A549 (cell line): ENCODE measurements around the gene ZNF521. TPM values are rescaled to one million over a fixed set of nuclear protein-coding genes. Genes with fewer than 3 reads are reported as not detected.

ENCODE experiments used
- ATAC-seq, 2 experiments: fragments of 200-7000 bp in 1 of 2; fragments of >200 bp in 1 of 2; cut with Nextera tagmentation in 1 of 2; cut with Tn5 transposase in 1 of 2; 3 replicates each; pipeline versions ENCODE4 v1.8.0 to v1.9.1; 2018 to 2020; ENCODE audit warnings: mild to moderate bottlenecking in 1 of 2, moderate library complexity in 1 of 2
- CTCF ChIA-PET: fragments of 300-600 bp; sonication (Branson Sonifier 250); formaldehyde crosslinking; extraction: SDS; loops from one replicate; lab custom pipeline; 2021; ENCODE audit warnings: antibody characterized with exemption, inconsistent platforms; lab: Yijun Ruan, JAX
- POLR2A ChIA-PET: fragments of 350-600 bp; formaldehyde crosslinking; extraction: SDS; loops from one replicate; lab custom pipeline; 2021; ENCODE audit warnings: antibody characterized with exemption, inconsistent platforms; lab: Yijun Ruan, JAX
- DNase-seq, 2 experiments: peaks; one replicate each; pipeline versions ENCODE4 v3.0.0 to v3.0.0-alpha.2; 2011 to 2016; ENCODE audit warnings: low read depth in 1 of 2, low spot score in 1 of 2
- FAIRE-seq: peaks from 2 replicates; lab custom pipeline; 2011; peaks lifted over from hg19 to GRCh38; lab: Jason Lieb, UNC
- H3K27ac ChIP-seq, 2 experiments: fragments of >200 bp; sonication (Bioruptor Twin); formaldehyde crosslinking; 3 replicates each; pipeline ENCODE4 v1.5.1; 2016 to 2017
- H3K4me1 ChIP-seq: fragments of >200 bp; sonication (Bioruptor Twin); formaldehyde crosslinking; 3 replicates; pipeline ENCODE4 v1.6.1; 2016
- H3K4me2 ChIP-seq: fragments of >200 bp; sonication (Bioruptor Twin); formaldehyde crosslinking; 3 replicates; pipeline ENCODE4 v1.6.1; 2016
- H3K4me3 ChIP-seq: fragments of >200 bp; sonication (Bioruptor Twin); formaldehyde crosslinking; 3 replicates; pipeline ENCODE4 v1.5.1; 2016
- H3K9me3 ChIP-seq: fragments of >200 bp; sonication (Bioruptor Twin); formaldehyde crosslinking; 3 replicates; pipeline ENCODE4 v1.6.1; 2016
- BHLHE40 ChIP-seq: IDR thresholded peaks from 2 replicates; pipeline ENCODE4 v1.6.1; 2012; ENCODE audit warnings: low read depth, low read length, inconsistent platforms
- E2F6 ChIP-seq: IDR thresholded peaks from 2 replicates; pipeline ENCODE4 v1.6.1; 2012; ENCODE audit warnings: low read depth, borderline replicate concordance
- EHMT2 ChIP-seq: fragments of 200-600 bp; sonication (generic); IDR thresholded peaks from 2 replicates; pipeline ENCODE4 v1.6.1; 2016; ENCODE audit warnings: antibody characterized with exemption, low read depth, mild to moderate bottlenecking, moderate library complexity
- HMGXB4 ChIP-seq: fragments of 250-450 bp; sonication (Bioruptor Pico); IDR thresholded peaks from 2 replicates; pipeline ENCODE4 v1.5.0; 2021; ENCODE audit warnings: mild to moderate bottlenecking, moderate library complexity, borderline replicate concordance
- HOXB5 ChIP-seq: fragments of 250-450 bp; sonication (Bioruptor Pico); IDR thresholded peaks from 2 replicates; pipeline ENCODE4 v1.5.0; 2020; ENCODE audit warnings: mild to moderate bottlenecking, moderate library complexity
- KDM1A ChIP-seq: fragments of 200-600 bp; sonication (generic); IDR thresholded peaks from 2 replicates; pipeline ENCODE4 v1.6.1; 2016; ENCODE audit warnings: low read depth, mild to moderate bottlenecking
- MAFK ChIP-seq: fragments of 450-650 bp; IDR thresholded peaks from 2 replicates; pipeline ENCODE4 v1.6.1; 2014; ENCODE audit not compliant: partially characterized antibody
- MYC ChIP-seq: IDR thresholded peaks from 2 replicates; pipeline ENCODE4 v1.6.1; 2012; ENCODE audit warnings: mild to moderate bottlenecking, inconsistent platforms, low read length, improper control_type of control experiment, borderline replicate concordance
- NFE2L2 ChIP-seq: fragments of 150-350 bp; conservative IDR thresholded peaks from 2 replicates; pipeline ENCODE4 v1.6.1; 2014; ENCODE audit warnings: low read length
- POLR2AphosphoS2 ChIP-seq: conservative IDR thresholded peaks from 2 replicates; pipeline ENCODE4 v1.6.1; 2012; ENCODE audit warnings: low read length, improper control_type of control experiment, inconsistent platforms
- RARB ChIP-seq: fragments of 250-450 bp; sonication (Bioruptor Pico); IDR thresholded peaks from 2 replicates; pipeline ENCODE4 v1.8.0; 2021; ENCODE audit warnings: mild to moderate bottlenecking, moderate library complexity
- RCOR1 ChIP-seq: fragments of 150-350 bp; IDR thresholded peaks from 2 replicates; pipeline ENCODE4 v1.6.1; 2014; ENCODE audit warnings: antibody characterized with exemption, low read length, low read depth
- REST ChIP-seq: fragments of 200-600 bp; sonication (generic); IDR thresholded peaks from 2 replicates; pipeline ENCODE4 v1.6.1; 2016; ENCODE audit warnings: antibody characterized with exemption, mild to moderate bottlenecking, moderate library complexity
- TP53 ChIP-seq: fragments of 250-450 bp; sonication (Bioruptor Pico); IDR thresholded peaks from 2 replicates; pipeline ENCODE4 v1.5.0; 2021; ENCODE audit warnings: mild to moderate bottlenecking, moderate library complexity
- WGBS: methylation state at CpG from one replicate; pipeline ENCODE4 v1.1.6; 2017; ENCODE audit errors: missing lambda C conversion rate; 5-methylcytosine and 5-hydroxymethylcytosine counted together
- polyA plus RNA-seq, 4 experiments: library from polyadenylated mRNA; depleted of rRNA in 3 of 4; stranded (reverse); fragments of >200 nt; fragmentation: RNase III in 1 of 4; extraction: RNeasy Plus Mini Kit Qiagen cat#74134 plus additional on column Dnase treatment in 1 of 4; gene quantifications; 2 replicates in 3 of 4; 3 replicates in 1 of 4; pipeline ENCODE4 v1.2.3, GENCODE V29; 2011 to 2017

Gene ZNF521
- polyA plus RNA-seq, 2 of the 4 experiments (the other 2 are of a cell fraction) = not detected

GRCh38 chr18:25072205-25072604 is 279.8 kb downstream of the ZNF521 start:
- Histone ChIP-seq H3K4me1 (no peaks in the 10 kb centered on the region), H3K27ac (no peak overlapping the region), H3K9me3 (no peaks in the 10 kb centered on the region), H3K4me3 (no peak overlapping the region), H3K4me2 (no peak overlapping the region)
- WGBS = 72% methylated on average over 6 of the region's 6 CpGs
- ChIA-PET CTCF (interaction anchor here (1.2 kb wide), 1 partner anchor 32 kb away, joined by 4 read pairs; no protein-coding TSS in a partner anchor), POLR2A (no interaction called here)
- FAIRE-seq (no peak), DNase-seq (no peak), ATAC-seq (no peak)
- no peak for TF ChIP-seq HOXB5 (CRISPR knock-in tag)

GRCh38 chr18:25067275-25068025 is 284.5 kb downstream of the ZNF521 start:
- no peak overlapping the region for H3K4me2 ChIP-seq
- no peak overlapping the region for H3K4me3 ChIP-seq
- 21% methylated on average over 5 of the region's 5 CpGs for WGBS
- H3K9me3 ChIP-seq = no peaks in the 10 kb centered on the region
- DNase-seq (no peak), ATAC-seq (no peak), FAIRE-seq (no peak)
- ChIA-PET CTCF (no interaction called here), POLR2A (no interaction called here)
- no peak overlapping the region for H3K27ac ChIP-seq
- TF ChIP-seq NFE2L2 (no peak), MAFK (no peak), MYC (no peak), RARB (CRISPR knock-in tag) (no peak), REST (no peak), RCOR1 (no peak), TP53 (CRISPR knock-in tag) (no peak), POLR2AphosphoS2 (no peak), KDM1A (no peak), HMGXB4 (no peak), EHMT2 (no peak), BHLHE40 (no peak)
- no peaks in the 10 kb centered on the region for H3K4me1 ChIP-seq

- WGBS = 0% methylated on average over 3 of the region's 3 CpGs
- ChIA-PET POLR2A (no interaction called here), CTCF (no interaction called here)
- FAIRE-seq (no peak), DNase-seq (no peak), ATAC-seq (no peak)
- TF ChIP-seq E2F6 = no peak
- H3K27ac ChIP-seq = no peak overlapping the region
- H3K4me2 ChIP-seq = no peak overlapping the region
- H3K4me3 ChIP-seq = no peak overlapping the region
- no peaks in the 10 kb centered on the region for H3K9me3 ChIP-seq
- no peaks in the 10 kb centered on the region for H3K4me1 ChIP-seq
Observed at GRCh38 chr18:25066516-25066915, 285.4 kb downstream of the ZNF521 start.
